ENCODE measurements around the gene TNRC6B.

The TNRC6B gene

DNA sequence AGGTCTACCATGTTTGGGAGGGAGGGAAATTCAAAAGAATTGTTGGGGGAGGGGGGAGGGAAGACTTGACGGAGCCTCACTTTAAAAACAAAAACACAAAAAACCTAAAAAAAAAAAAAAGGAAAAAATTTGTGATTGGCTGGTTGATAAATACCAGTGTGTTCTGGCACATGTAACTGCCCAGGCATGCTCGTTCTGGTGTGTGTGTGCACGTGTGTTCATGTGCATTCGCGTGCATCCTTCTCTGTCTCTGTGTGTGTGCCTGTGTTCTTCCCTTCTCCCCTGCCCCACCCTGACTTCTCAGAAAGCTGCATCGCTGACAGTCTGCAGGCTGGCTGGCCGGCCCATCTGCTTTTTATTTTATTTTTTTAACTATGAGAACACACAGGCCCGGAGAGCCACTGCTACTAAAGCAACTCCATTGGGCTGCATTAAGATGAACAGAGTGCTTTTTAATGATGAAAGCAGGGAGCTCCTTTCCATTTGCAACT lies 146.0 kb downstream of the TNRC6B start:
- no peak for TF ChIP-seq JUND (IDR thresholded peaks at IDR 0.05; ENCODE audit: low read depth)
- in situ Hi-C loops (cut with HindIII; ENCODE audit: low pct_unique_long_range_greater_than_20kb, low sequenced_read_pairs), result no loop called here

DNA sequence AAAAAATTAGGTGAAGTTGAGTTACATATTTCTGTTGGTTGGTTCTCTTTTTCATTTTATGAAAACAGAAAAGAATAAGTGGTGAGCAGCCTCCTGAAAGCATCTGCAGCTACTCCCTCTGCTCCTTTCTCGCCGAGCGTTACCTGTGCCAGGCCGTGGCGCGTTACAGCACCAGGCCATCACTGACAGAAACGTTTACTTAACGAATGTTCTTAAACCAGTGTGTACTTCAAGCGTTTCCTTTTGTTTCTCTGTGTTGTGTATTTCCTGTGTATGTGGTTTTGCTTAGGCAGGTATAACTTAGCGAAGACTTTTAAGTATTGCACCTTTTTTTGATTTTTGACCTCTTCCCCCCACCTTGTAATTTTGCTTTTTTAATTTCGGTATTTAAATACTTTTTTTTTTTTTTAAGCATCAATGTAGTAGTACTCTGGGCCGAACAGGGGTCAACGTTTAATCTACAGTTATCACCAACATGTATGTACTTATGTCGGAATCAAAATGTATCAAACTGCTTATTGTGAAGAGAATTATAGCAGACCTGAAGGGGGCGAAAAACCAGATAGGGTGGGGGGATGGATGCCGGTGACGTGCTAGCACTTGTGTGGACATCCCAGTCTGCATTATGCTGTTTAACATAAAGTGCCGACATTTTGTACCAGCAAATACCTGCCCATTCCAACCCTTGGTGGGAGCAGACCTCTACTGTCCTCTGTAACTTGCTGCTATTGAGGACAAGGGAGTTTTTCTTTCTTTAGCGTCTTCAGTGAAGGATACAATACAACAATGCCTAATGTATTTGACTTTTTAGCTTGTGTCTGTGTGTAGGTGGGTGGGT lies 147.0 kb downstream of the TNRC6B start:
- DNase-seq (ENCODE audit: low read depth in 1 of 2, low spot score in 1 of 2), result no peak
- in situ Hi-C loops (cut with HindIII; ENCODE audit: low pct_unique_long_range_greater_than_20kb, low sequenced_read_pairs), result no loop called here
- no peak for TF ChIP-seq JUND (IDR thresholded peaks at IDR 0.05; ENCODE audit: low read depth)

More for the DNA sequence above, 146.0 kb downstream of the TNRC6B start:
- DNase-seq (ENCODE audit: low read depth in 1 of 2, low spot score in 1 of 2), result no peak

GRCh38 chr22:40325315-40325714 lies 147.6 kb downstream of the TNRC6B start:
- TF ChIP-seq JUND (IDR thresholded peaks at IDR 0.05; ENCODE audit: low read depth), result no peak
- in situ Hi-C loops (cut with HindIII; ENCODE audit: low pct_unique_long_range_greater_than_20kb, low sequenced_read_pairs), result no loop called here
- DNase-seq (ENCODE audit: low read depth in 1 of 2, low spot score in 1 of 2), result no peak

- no peak for TF ChIP-seq JUND (IDR thresholded peaks at IDR 0.05; ENCODE audit: low read depth)
- in situ Hi-C loops (cut with HindIII; ENCODE audit: low pct_unique_long_range_greater_than_20kb, low sequenced_read_pairs), result no loop called here
- DNase-seq (ENCODE audit: low read depth in 1 of 2, low spot score in 1 of 2), result peak in 1 of 2 experiments; percentile 36
Measured at GRCh38 chr22:40326905-40327735, 149.4 kb downstream of the TNRC6B start.

DNA sequence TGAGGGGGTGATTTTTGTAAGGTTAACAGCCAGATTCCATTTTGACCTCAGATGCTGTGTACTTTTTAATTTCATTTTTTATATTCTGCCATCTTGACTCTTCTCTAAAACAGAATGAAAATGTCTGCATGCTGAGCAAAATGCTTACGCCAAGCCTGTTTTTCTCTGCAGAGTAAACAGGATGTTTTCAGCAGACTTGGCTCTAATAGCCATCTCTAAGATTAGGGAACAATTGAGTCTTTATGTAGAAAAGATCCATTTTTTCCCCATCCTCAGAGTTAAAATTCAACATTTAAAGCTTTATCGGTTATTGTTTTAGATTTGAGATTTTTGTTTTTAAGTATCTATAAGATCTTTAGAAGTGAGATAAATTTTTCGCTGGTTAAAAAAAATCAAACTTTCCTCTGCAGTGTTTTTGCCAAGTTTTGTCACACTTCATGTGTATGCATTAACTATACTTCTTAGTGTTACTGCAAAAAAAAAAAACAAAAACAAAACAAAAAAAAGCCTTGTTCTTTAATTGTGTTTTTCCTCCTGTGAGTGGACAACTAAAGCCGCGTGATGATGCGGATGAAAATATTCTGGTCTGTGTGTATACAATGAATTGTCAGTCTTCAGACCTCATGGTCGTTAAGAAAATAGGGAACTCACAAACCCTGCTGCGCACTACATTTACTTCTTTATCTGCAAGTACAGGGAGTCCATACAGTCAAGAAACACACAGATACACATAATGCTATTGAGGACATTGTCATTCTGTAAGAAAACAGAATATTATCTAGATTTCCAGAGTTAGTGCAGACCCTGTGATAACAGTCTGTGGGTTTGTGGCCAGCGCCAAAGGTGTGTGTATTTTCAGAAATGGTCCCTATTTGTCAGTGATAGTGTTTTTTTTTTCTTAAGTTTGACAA lies 151.1 kb downstream of the TNRC6B start:
- in situ Hi-C loops (cut with HindIII; ENCODE audit: low pct_unique_long_range_greater_than_20kb, low sequenced_read_pairs), result no loop called here
- no peak for DNase-seq (ENCODE audit: low read depth in 1 of 2, low spot score in 1 of 2)
- no peak for TF ChIP-seq JUND (IDR thresholded peaks at IDR 0.05; ENCODE audit: low read depth)

DNA sequence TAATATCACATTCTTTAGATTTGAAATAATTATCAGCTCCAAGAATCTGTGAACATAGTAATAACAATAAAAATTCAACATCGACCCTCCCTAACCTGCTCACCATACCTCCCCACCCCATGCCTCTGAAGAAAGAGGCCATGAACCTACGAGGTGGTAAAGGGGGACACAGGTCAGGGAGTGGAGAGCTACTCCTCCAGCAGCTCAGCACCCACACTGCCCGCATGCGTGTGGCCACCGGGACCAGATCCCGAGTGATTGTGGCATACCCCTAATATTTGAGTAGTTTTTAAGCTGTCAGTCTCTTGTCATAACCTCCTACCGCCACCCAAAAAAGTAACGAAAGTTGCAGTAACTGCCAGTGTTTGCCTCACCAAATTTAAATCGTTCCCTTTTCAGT lies 151.7 kb downstream of the TNRC6B start:
- in situ Hi-C loops (cut with HindIII; ENCODE audit: low pct_unique_long_range_greater_than_20kb, low sequenced_read_pairs), result no loop called here
- no peak for DNase-seq (ENCODE audit: low read depth in 1 of 2, low spot score in 1 of 2)
- no peak for TF ChIP-seq JUND (IDR thresholded peaks at IDR 0.05; ENCODE audit: low read depth)

GRCh38 chr22:40330086-40330485 lies 152.4 kb downstream of the TNRC6B start:
- TF ChIP-seq JUND (IDR thresholded peaks at IDR 0.05; ENCODE audit: low read depth), result no peak
- in situ Hi-C loops (cut with HindIII; ENCODE audit: low pct_unique_long_range_greater_than_20kb, low sequenced_read_pairs), result no loop called here
- DNase-seq (ENCODE audit: low read depth in 1 of 2, low spot score in 1 of 2), result no peak

DNA sequence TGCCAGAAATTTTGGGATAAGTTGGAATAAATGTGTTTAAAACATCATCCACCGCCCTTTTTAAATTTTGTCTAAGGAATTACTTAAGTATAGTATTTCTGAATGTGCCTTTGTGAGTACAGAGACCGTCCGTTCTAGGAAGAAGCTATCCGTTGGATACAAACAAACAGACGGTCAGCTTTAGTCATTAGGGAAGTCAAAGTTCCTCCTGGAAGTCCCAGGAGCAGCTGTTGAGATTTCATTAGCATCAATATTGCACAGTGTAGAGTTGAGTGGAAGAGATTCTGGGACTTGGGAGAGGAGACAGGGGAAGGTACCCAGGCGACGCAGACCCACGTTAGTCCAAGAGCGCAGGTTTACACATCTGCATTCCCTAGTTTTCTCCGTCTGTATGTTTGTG lies 152.9 kb downstream of the TNRC6B start:
- no peak for TF ChIP-seq JUND (IDR thresholded peaks at IDR 0.05; ENCODE audit: low read depth)
- in situ Hi-C loops (cut with HindIII; ENCODE audit: low pct_unique_long_range_greater_than_20kb, low sequenced_read_pairs), result no loop called here
- DNase-seq (ENCODE audit: low read depth in 1 of 2, low spot score in 1 of 2), result no peak

DNA sequence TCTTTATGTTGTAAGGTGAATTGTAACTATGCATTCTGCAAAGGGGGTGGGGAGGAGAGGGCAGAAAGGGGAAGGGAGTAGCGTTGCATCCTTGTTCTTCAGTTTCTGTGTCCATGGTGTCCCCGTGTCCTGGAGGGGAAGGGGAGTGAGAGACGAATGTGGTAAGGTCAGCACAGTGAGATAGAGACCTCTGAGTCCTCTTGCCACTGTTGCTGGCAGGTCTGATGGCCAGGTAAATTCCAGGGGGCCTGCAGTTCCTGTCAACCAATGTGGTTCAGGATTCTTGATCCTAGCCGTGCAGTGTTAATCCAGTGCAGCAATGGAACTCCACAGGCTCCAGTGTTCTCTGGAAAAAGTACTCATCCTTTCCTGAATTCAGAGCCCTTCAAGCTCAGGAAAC lies 154.0 kb downstream of the TNRC6B start:
- DNase-seq (ENCODE audit: low read depth in 1 of 2, low spot score in 1 of 2), result no peak
- in situ Hi-C loops (cut with HindIII; ENCODE audit: low pct_unique_long_range_greater_than_20kb, low sequenced_read_pairs), result no loop called here

DNA sequence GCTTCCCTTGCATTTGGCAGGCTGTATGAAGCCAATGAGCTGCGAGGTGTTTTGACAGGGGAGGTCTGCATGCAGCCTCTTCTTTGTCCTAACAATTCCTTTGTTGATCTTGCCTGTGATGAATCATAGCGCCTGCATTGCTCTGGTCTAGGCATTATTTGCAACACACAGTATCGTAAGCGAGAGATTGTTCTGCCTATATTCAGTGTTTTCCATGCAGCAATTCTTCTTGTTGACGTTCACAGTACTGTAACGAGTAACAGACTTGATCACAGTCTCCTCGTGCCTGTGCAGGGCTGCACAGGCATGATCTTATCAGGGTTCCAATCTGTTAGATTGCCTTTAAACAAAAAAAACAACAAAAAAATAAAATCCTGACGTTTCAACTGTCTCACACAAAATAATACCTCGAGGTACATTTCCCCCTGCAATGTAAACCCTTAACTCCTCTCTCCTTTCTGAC lies 154.6 kb downstream of the TNRC6B start:
- no peak for TF ChIP-seq JUND (IDR thresholded peaks at IDR 0.05; ENCODE audit: low read depth)
- in situ Hi-C loops (cut with HindIII; ENCODE audit: low pct_unique_long_range_greater_than_20kb, low sequenced_read_pairs), result no loop called here
- no peak for DNase-seq (ENCODE audit: low read depth in 1 of 2, low spot score in 1 of 2)

More for the DNA sequence above, 154.0 kb downstream of the TNRC6B start:
- no peak for TF ChIP-seq JUND (IDR thresholded peaks at IDR 0.05; ENCODE audit: low read depth)

- no peak for TF ChIP-seq JUND (IDR thresholded peaks at IDR 0.05; ENCODE audit: low read depth)
- in situ Hi-C loops (cut with HindIII; ENCODE audit: low pct_unique_long_range_greater_than_20kb, low sequenced_read_pairs), result no loop called here
- no peak for DNase-seq (ENCODE audit: low read depth in 1 of 2, low spot score in 1 of 2)
Measured at GRCh38 chr22:40334060-40334459, 156.3 kb downstream of the TNRC6B start.

DNA sequence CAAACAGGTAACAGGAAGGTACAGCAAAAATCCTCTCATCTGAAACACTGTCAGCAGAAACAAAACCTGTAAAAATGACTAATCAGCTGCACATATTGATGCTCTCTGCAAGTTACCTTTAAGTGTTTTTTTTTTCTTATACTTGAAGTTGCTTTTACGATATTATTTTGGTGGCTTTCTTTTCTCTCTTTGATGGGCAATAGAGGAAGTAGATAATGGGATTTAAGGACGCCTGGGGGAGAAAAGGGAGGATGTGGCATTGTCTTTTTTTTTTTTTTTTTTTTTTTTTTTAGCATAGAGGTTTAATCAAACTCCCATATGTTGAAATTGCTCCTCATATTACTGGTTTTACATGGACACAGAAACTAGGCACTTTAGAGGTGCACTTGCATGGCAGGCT lies 157.2 kb downstream of the TNRC6B start:
- DNase-seq (ENCODE audit: low read depth in 1 of 2, low spot score in 1 of 2), result no peak
- TF ChIP-seq JUND (IDR thresholded peaks at IDR 0.05; ENCODE audit: low read depth), result no peak
- in situ Hi-C loops (cut with HindIII; ENCODE audit: low pct_unique_long_range_greater_than_20kb, low sequenced_read_pairs), result no loop called here

All from T47D (cell line).